Activated naive CD8-positive, alpha-beta T cell treated with anti-CD3 and anti-CD28 coated beads for 36 hours (primary cell): ENCODE results near the gene OSGEP. TPM values are rescaled to one million over a fixed set of nuclear protein-coding genes. Genes with fewer than 3 reads are reported as not detected.

Experiments used
- DNase-seq: peaks from one replicate; pipeline ENCODE4 v3.0.0; 2021
- H3K27ac Mint-ChIP-seq: one replicate; pipeline ENCODE4 v1.8.0; 2022; ENCODE audit warnings: mild to moderate bottlenecking, moderate library complexity, mixed read lengths
- H3K27me3 Mint-ChIP-seq: one replicate; pipeline ENCODE4 v1.8.0; 2022; ENCODE audit warnings: mild to moderate bottlenecking, mixed read lengths
- H3K36me3 Mint-ChIP-seq: one replicate; pipeline ENCODE4 v1.8.0; 2021; ENCODE audit warnings: mild to moderate bottlenecking, mixed read lengths
- H3K4me1 Mint-ChIP-seq: one replicate; pipeline ENCODE4 v1.8.0; 2021; ENCODE audit warnings: mixed read lengths
- H3K4me3 Mint-ChIP-seq: one replicate; pipeline ENCODE4 v1.8.0; 2022; ENCODE audit warnings: mild to moderate bottlenecking, moderate library complexity, mixed read lengths
- H3K9me3 Mint-ChIP-seq: one replicate; pipeline ENCODE4 v1.8.0; 2022; ENCODE audit warnings: mixed read lengths
- total RNA-seq, 2 experiments: library from RNA; stranded (reverse); gene quantifications; one replicate each; pipeline ENCODE4 v1.2.3, GENCODE V29; 2021

The OSGEP gene
- total RNA-seq, result 10 to 100 TPM; 59.0 to 59.2 TPM

DNA sequence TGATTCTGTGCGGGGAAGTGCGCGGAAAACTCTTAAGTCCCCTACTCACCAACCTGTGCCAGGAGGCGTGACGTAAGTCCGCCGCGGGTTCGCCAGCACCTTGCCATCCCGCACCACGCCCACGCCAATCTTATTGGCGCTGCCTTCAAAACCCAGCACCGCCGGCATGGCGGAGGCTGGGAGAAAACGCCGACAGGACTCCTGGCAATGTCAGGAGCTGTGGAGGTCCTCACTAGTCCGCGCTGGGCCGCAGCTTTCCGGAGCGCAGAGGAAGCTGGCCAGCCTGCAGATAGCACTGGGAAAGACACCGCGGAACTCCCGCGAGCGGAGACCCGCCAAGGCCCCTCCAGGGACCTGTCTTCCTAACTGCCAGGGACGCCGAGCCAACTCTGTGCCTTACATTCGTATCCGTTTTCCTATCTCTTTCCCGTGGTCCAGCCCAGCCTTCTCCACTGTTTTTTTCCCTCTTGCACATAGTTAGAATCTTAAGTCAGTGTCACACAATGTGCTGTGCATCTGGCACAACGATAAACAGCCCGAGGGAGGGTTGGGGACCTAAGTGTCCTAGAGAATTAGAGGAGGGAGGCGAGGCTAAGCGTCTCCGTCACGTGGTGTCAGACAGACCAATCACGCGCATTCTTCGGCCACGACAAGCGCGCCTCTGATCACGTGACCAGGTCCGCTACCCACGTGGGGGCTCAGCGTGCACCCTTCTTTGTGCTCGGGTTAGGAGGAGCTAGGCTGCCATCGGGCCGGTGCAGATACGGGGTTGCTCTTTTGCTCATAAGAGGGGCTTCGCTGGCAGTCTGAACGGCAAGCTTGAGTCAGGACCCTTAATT is at the start of gene OSGEP, which contains the start of gene APEX1:
OSGEP (minus strand) TSS at position 297 of the 839 bp plus-strand sequence; CDS start at position 168, 129 bp downstream.
APEX1 (plus strand) TSS at position 711 of the 839 bp plus-strand sequence. CDS start 420 bp downstream, outside the sequence.
- Mint-ChIP-seq H3K4me1 (peaks cover 20% of the 10 kb centered on the region), H3K9me3 (no peaks in the 10 kb centered on the region), H3K4me3 (peak within 1 kb of the TSS; percentile 63), H3K36me3 (peaks cover 15% of the 10 kb centered on the region), H3K27ac (no peak within 1 kb of the TSS), H3K27me3 (no peaks in the 10 kb centered on the region)
- peak; percentile 96 for DNase-seq

DNA sequence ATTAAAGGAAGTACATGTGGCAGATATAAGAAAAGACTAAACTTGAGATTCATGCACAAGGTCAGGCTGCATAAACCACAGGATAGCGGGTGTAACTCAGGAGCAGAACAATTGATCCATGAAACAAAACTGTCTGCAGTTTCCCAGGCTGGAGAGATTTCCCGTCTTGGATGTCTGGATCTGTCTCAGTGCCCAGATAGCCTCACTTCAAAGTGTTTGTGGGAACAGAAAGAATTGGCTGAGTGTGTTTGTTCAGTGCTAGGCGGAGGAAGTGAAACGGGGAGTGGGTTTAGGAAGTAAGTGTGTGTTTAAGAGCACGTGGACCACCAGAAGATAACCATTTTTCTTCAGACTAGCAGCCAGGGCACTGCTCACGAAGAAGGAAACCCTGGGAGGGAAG is 49.3 kb upstream of the OSGEP start:
- no peak for DNase-seq
- H3K4me3 Mint-ChIP-seq, result no peak overlapping the region
- H3K27ac Mint-ChIP-seq, result no peak overlapping the region
- no peaks in the 10 kb centered on the region for H3K27me3 Mint-ChIP-seq
- no peaks in the 10 kb centered on the region for H3K36me3 Mint-ChIP-seq
- H3K4me1 Mint-ChIP-seq, result peaks cover 4% of the 10 kb centered on the region
- H3K9me3 Mint-ChIP-seq, result no peaks in the 10 kb centered on the region

DNA sequence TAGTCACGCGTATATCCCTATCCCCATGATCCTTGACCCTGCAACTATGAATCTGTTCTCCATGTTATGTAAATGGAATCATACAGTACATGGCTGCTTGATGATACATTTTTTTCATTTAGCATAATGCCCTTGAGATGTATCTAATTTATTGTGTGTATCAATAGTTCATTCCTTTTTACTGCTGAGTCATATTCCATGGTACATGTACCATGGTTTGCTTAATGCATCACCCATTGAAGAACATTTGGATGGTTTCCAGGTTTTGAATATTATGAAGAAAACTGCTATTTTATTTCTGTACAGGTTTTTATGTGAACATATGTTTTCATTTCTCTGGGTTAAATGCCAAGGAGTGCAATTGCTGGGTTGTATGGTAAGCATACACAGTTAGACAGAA is 46.7 kb upstream of the OSGEP start:
- Mint-ChIP-seq H3K9me3 (no peaks in the 10 kb centered on the region), H3K4me3 (no peak overlapping the region), H3K27ac (no peak overlapping the region), H3K4me1 (peaks cover 8% of the 10 kb centered on the region), H3K27me3 (no peaks in the 10 kb centered on the region), H3K36me3 (no peaks in the 10 kb centered on the region)
- DNase-seq, result no peak

- peaks cover under 1% of the 10 kb centered on the region for H3K36me3 Mint-ChIP-seq
- H3K4me1 Mint-ChIP-seq, result peaks cover 21% of the 10 kb centered on the region
- DNase-seq, result no peak
- no peak overlapping the region for H3K4me3 Mint-ChIP-seq
- H3K9me3 Mint-ChIP-seq, result peaks cover 4% of the 10 kb centered on the region
- H3K27ac Mint-ChIP-seq, result no peak overlapping the region
- no peaks in the 10 kb centered on the region for H3K27me3 Mint-ChIP-seq
These were observed 45.3 kb upstream of the OSGEP start for GRCh38 chr14:20499881-20500280.

DNA sequence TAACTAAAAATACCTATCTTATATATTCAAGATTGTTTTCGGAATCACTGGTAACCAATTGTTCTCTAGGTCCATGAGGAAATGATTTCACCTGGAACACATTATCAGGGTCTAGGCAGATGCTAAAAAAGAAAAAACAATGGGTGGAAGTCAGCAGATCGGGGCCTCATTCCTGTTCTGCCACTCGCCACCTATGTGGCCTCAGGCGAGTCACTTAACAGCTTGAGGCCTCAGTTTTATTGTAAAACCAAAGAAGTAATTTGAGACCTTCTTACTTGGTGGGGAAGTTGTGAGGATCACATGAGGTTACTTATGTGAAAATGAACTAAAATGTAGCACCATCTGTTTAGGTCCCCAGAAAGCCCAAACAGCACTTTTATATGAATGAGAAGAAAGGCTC is 44.5 kb upstream of the OSGEP start:
- Mint-ChIP-seq H3K4me1 (peaks cover 26% of the 10 kb centered on the region), H3K27me3 (no peaks in the 10 kb centered on the region), H3K36me3 (peaks cover 2% of the 10 kb centered on the region), H3K27ac (no peak overlapping the region), H3K9me3 (peaks cover 5% of the 10 kb centered on the region), H3K4me3 (no peak overlapping the region)
- no peak for DNase-seq

DNA sequence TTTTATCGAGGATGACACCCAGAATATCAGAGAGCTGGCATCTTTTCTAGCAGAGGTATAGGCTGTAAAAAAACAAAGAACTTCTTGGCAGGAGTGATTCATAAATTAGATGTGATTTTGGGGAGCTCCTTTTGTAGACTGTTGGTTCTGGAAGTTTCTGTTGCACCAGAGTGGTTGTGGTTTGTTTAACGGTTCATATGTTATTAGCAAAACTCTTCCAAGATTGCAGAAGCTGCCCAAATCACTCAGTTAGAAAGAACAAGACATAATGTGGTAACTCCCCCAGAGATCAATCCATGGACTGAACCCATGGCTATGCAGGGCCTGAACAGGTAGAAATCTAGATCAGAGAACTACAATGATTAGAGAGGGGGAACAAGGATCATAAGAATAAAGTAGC is 44.0 kb upstream of the OSGEP start:
- peaks cover 5% of the 10 kb centered on the region for H3K9me3 Mint-ChIP-seq

GRCh38 chr14:20494935-20495766 is 40.5 kb upstream of the OSGEP start:
- Mint-ChIP-seq H3K9me3 (peaks cover 5% of the 10 kb centered on the region), H3K4me1 (peaks cover 54% of the 10 kb centered on the region), H3K4me3 (no peak overlapping the region), H3K36me3 (peaks cover 2% of the 10 kb centered on the region), H3K27ac (peak overlapping the region; percentile 50), H3K27me3 (no peaks in the 10 kb centered on the region)
- no peak for DNase-seq

More for the DNA sequence above, 44.0 kb upstream of the OSGEP start:
- no peak for DNase-seq
- H3K27me3 Mint-ChIP-seq, result no peaks in the 10 kb centered on the region
- H3K27ac Mint-ChIP-seq, result no peak overlapping the region
- H3K4me1 Mint-ChIP-seq, result peaks cover 30% of the 10 kb centered on the region
- H3K36me3 Mint-ChIP-seq, result peaks cover 2% of the 10 kb centered on the region
- H3K4me3 Mint-ChIP-seq, result no peak overlapping the region

- Mint-ChIP-seq H3K36me3 (peaks cover 2% of the 10 kb centered on the region), H3K27me3 (no peaks in the 10 kb centered on the region), H3K9me3 (peaks cover 5% of the 10 kb centered on the region), H3K4me3 (no peak overlapping the region), H3K4me1 (peaks cover 58% of the 10 kb centered on the region), H3K27ac (no peak overlapping the region)
- no peak for DNase-seq
These were observed 39.0 kb upstream of the OSGEP start for GRCh38 chr14:20493634-20494033.

DNA sequence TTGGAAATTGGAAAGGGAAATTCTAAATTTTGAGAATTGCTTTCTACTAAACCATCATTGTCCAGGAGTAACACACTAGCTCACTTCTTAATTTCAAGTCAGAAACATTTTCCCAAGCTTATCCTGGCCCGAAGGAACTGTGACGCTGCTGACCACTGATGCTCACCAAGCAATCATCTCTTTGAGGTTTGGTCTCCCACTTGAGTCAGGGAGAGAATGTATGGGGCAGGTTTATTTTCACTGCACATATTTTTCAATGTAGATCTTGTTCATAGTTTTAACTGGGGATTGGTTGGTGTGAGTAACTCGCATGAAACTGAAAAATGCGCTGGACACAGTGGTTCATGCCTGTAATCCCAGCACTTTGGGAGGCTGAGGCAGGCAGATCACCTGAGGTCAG is 37.9 kb upstream of the OSGEP start:
- no peak overlapping the region for H3K4me3 Mint-ChIP-seq
- DNase-seq, result no peak
- no peaks in the 10 kb centered on the region for H3K27me3 Mint-ChIP-seq
- peaks cover 5% of the 10 kb centered on the region for H3K9me3 Mint-ChIP-seq
- H3K36me3 Mint-ChIP-seq, result peaks cover 2% of the 10 kb centered on the region
- peaks cover 60% of the 10 kb centered on the region for H3K4me1 Mint-ChIP-seq
- H3K27ac Mint-ChIP-seq, result peak overlapping the region; percentile 62

- Mint-ChIP-seq H3K9me3 (peaks cover 2% of the 10 kb centered on the region), H3K27me3 (no peaks in the 10 kb centered on the region), H3K4me3 (peak overlapping the region; percentile 19), H3K36me3 (peaks cover 2% of the 10 kb centered on the region), H3K27ac (peak overlapping the region; percentile 78), H3K4me1 (peaks cover 63% of the 10 kb centered on the region)
- no peak for DNase-seq
These were observed 36.0 kb upstream of the OSGEP start for GRCh38 chr14:20490563-20490962.

GRCh38 chr14:20489093-20489994 is 34.7 kb upstream of the OSGEP start:
- no peaks in the 10 kb centered on the region for H3K9me3 Mint-ChIP-seq
- no peak overlapping the region for H3K4me3 Mint-ChIP-seq
- no peaks in the 10 kb centered on the region for H3K36me3 Mint-ChIP-seq
- H3K4me1 Mint-ChIP-seq, result peaks cover 52% of the 10 kb centered on the region
- DNase-seq, result no peak
- peak overlapping the region; percentile 70 for H3K27ac Mint-ChIP-seq
- no peaks in the 10 kb centered on the region for H3K27me3 Mint-ChIP-seq

- Mint-ChIP-seq H3K9me3 (no peaks in the 10 kb centered on the region), H3K27ac (no peak overlapping the region), H3K4me3 (no peak overlapping the region), H3K36me3 (no peaks in the 10 kb centered on the region), H3K4me1 (peaks cover 51% of the 10 kb centered on the region), H3K27me3 (no peaks in the 10 kb centered on the region)
- no peak for DNase-seq
These were observed 32.7 kb upstream of the OSGEP start for GRCh38 chr14:20487396-20487725.

DNA sequence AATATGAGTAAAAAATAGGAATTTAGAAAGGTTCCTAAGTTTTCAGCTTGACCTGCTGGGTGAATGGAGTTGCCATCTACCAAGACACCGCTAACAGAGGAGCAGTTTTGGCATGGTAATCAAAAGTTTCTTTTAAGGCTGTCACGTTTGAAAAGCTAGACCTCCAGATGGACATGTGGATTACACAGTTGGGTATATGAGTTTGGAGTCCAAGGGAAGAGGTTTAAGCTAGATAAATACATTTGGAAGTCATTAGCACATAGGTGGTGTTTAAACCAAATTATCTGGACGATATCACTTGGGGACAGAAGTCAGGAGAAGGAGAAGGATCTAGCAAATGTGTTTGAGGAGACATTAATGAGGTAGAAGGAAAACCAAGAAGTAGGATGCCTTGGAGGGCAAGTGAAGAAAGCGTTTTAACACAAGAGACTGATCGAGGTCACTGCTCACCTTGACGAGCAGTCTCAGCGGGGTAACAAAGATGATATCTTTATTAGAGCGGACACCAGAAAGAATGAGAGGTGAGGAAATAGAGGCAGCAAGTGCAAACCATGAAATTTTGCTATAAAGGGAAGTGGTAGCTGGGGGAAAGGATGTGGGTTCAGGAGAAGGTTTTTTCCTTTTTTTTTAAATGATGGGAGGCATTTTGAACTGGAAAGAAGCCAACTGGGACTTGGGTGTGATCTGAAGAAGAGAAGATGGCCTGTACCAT is 32.2 kb upstream of the OSGEP start:
- no peaks in the 10 kb centered on the region for H3K9me3 Mint-ChIP-seq
- H3K27ac Mint-ChIP-seq, result no peak overlapping the region
- DNase-seq, result no peak
- H3K36me3 Mint-ChIP-seq, result no peaks in the 10 kb centered on the region
- no peaks in the 10 kb centered on the region for H3K27me3 Mint-ChIP-seq
- H3K4me1 Mint-ChIP-seq, result peaks cover 49% of the 10 kb centered on the region
- peak overlapping the region; percentile 2 for H3K4me3 Mint-ChIP-seq

DNA sequence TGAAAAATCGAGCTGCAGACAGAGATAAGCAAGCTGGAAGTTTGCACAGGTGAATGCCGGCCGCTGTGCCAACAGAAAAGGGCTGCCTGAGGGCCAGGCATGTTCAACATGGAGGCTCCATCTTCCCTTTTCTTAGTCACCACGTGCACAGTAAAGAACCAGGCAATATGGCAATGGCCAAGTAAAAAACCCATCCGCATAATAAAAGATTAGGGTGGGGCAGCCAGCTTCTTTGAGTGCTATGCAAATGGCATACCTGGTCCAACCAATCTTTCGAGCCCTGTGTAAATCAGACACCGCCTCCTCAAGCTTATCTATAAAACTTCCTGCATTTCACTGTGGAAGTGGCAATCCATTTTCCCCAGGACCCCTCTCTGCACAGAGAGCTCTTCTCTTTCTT is 31.3 kb upstream of the OSGEP start:
- Mint-ChIP-seq H3K4me3 (no peak overlapping the region), H3K36me3 (no peaks in the 10 kb centered on the region), H3K27me3 (no peaks in the 10 kb centered on the region), H3K9me3 (no peaks in the 10 kb centered on the region), H3K27ac (no peak overlapping the region), H3K4me1 (peaks cover 44% of the 10 kb centered on the region)
- DNase-seq, result no peak
